Measurements from ENCODE around the gene ITPRID1.

GRCh38 chr7:31497516-31497915 lies 16.4 kb upstream of the ITPRID1 start:
- TF ChIP-seq EZH2 (IDR thresholded peaks at IDR 0.05; ENCODE audit: borderline replicate concordance, insufficient read depth, low read depth, low read length, poor library complexity, severe bottlenecking) = no peak
- no peak for TF ChIP-seq CTCF (IDR thresholded peaks at IDR 0.05)

All from B cell (primary cell).